Airway epithelial cell (primary cell): ENCODE results near the gene SUPT4H1. TPM values are rescaled to one million over a fixed set of nuclear protein-coding genes. Genes with fewer than 3 reads are reported as not detected.

ENCODE experiments used
- total RNA-seq: library from RNA; depleted of rRNA; stranded (reverse); fragments of >200 nt; gene quantifications from 2 replicates; pipeline ENCODE4 v1.2.3, GENCODE V29; 2015

The SUPT4H1 gene
- 36.9 and 39.4 TPM in 2 replicates for total RNA-seq

GRCh38 chr17:58351831-58352595, at the start of gene SUPT4H1:
Gene SUPT4H1 (minus strand): TSS chr17:58352201. CDS start chr17:58352135, 66 bp downstream.

GRCh38 chr17:58328195-58329034, 23.6 kb downstream of the SUPT4H1 start, which contains the start of gene TSPOAP1:
Gene TSPOAP1 (minus strand): TSS chr17:58328795. CDS start chr17:58327920, 875 bp downstream.

Other genes starting within 250 kb of the SUPT4H1 start
- gene OR4D1, start 203.8 kb downstream of the SUPT4H1 start, total RNA-seq = not detected in 2 replicates
- gene OR4D2, start 185.2 kb downstream of the SUPT4H1 start, total RNA-seq = not detected in 2 replicates
- gene EPX, start 159.5 kb downstream of the SUPT4H1 start, total RNA-seq = not detected in 2 replicates
- gene MKS1, start 132.9 kb downstream of the SUPT4H1 start, total RNA-seq = 11.8 TPM in 2 replicates
- not detected in 2 replicates for gene LPO, start 113.6 kb downstream of the SUPT4H1 start, total RNA-seq
- not detected in 2 replicates for gene MPO, start 71.3 kb downstream of the SUPT4H1 start, total RNA-seq
- 0.21 TPM in 1 of 2 replicates, not detected in the other for gene TSPOAP1, start 23.4 kb downstream of the SUPT4H1 start, total RNA-seq
- gene RNF43, start 65.3 kb upstream of the SUPT4H1 start, total RNA-seq = 6.4 and 7.5 TPM in 2 replicates
- not detected in 2 replicates for gene HSF5, start 136.2 kb upstream of the SUPT4H1 start, total RNA-seq
- 30.1 and 32.9 TPM in 2 replicates for gene MTMR4, start 162.4 kb upstream of the SUPT4H1 start, total RNA-seq